Stimulated activated memory B cell treated with anti-CD40 and anti-IgM and Interleukin-4, amounts not matched to agents 10 μg/mL and 1 μg/mL and 100 μg/mL, for 72 hours (primary cell): ENCODE data around the gene VCAN.
"Not testable (repeated sequence)": the region's sequence is repeated elsewhere in the genome, so short reads cannot be mapped to it uniquely, and the experiment has no call there.

Experiments
- ATAC-seq: fragments of 150-1000 bp; cut with Tn5 transposase; 2 replicates; pipeline ENCODE4 v1.10.0; 2021
- H3K27ac Mint-ChIP-seq: one replicate; pipeline ENCODE4 v1.8.0; 2022; ENCODE audit warnings: mild to moderate bottlenecking, mixed read lengths
- H3K27me3 Mint-ChIP-seq: one replicate; pipeline ENCODE4 v1.8.0; 2022; ENCODE audit warnings: mixed read lengths
- H3K36me3 Mint-ChIP-seq: one replicate; pipeline ENCODE4 v1.8.0; 2022; ENCODE audit warnings: mixed read lengths
- H3K4me1 Mint-ChIP-seq: one replicate; pipeline ENCODE4 v1.8.0; 2022; ENCODE audit warnings: mixed read lengths
- H3K4me3 Mint-ChIP-seq: one replicate; pipeline ENCODE4 v1.8.0; 2022; ENCODE audit warnings: mild to moderate bottlenecking, moderate library complexity, mixed read lengths
- H3K9me3 Mint-ChIP-seq: one replicate; pipeline ENCODE4 v1.8.0; 2022; ENCODE audit warnings: mixed read lengths

Gene VCAN

DNA sequence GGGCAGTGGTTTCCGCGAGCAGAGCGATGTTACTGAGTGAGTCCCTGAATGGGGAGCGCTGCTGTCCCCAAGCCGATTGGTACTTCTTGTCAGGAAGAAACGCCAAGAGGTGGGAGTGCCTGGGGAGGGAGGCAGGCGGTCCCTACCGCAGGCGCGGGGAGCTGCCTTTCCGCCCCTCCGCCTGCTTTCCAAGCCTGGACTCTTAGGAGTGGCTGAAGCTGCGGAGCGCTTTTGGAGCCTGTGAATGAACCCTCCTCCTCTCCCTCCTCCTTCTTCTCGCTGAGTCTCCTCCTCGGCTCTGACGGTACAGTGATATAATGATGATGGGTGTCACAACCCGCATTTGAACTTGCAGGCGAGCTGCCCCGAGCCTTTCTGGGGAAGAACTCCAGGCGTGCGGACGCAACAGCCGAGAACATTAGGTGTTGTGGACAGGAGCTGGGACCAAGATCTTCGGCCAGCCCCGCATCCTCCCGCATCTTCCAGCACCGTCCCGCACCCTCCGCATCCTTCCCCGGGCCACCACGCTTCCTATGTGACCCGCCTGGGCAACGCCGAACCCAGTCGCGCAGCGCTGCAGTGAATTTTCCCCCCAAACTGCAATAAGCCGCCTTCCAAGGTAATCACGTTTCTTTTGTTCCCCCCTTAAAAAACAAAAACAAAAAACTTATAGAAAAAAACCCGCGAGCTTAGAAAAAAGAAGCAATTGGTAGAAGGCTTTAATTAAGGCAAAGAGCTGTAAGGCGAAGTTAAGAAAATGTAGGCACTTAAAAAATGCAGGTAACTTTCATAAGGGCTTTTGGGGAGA, at the start of gene VCAN:
Gene VCAN (plus strand): TSS at position 340 of the 808 bp plus-strand sequence. CDS start 11,775 bp downstream, outside the sequence.
- no peak within 1 kb of the TSS for H3K27ac Mint-ChIP-seq

DNA sequence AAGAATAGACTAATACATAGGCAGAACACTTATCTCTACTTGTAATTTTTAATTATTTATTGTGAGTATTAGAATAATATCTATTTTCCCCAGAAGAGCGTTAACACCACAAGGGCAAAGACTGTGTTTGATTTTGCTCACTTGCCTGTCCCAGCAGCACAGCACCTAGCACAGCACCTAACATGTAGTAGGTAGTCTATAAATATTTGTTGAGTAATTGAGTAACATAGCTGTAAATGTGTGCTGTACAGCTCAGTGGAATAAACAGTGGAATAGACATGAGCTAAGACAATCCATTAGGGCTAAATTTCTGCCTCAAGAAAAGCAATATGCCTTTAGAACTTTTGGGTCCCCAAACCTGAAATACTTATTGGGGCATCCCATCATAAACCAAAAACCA, 49.3 kb upstream of the VCAN start:
- H3K4me1 Mint-ChIP-seq = no peaks in the 10 kb centered on the region
- H3K36me3 Mint-ChIP-seq = no peaks in the 10 kb centered on the region

More for the DNA sequence above, at the start of gene VCAN:
- peak within 1 kb of the TSS; percentile 5 for H3K4me3 Mint-ChIP-seq
- peaks cover 29% of the 10 kb centered on the region for H3K4me1 Mint-ChIP-seq
- H3K27me3 Mint-ChIP-seq = peaks cover 71% of the 10 kb centered on the region
- no peaks in the 10 kb centered on the region for H3K9me3 Mint-ChIP-seq
- ATAC-seq = no peak
- H3K36me3 Mint-ChIP-seq = no peaks in the 10 kb centered on the region

DNA sequence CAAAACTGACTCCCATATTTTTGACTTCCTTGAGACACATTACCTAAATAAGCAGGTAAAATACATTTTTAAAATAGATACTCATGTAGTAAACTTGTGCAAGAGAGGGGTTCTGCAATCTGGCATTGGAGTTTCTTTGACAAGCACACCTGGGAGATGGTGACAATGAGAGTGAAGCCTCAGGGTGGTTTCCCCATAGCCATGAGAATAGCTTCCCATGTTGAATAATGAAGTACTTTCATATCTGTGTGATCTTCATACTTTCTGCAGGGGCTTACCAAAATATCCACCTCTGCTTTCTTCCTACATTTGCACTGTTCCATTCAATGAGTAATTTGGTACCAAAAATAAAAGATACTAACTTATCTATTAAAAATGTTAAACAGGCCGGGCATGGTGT, 44.7 kb upstream of the VCAN start:
- H3K36me3 Mint-ChIP-seq = no peaks in the 10 kb centered on the region
- H3K27me3 Mint-ChIP-seq = no peaks in the 10 kb centered on the region
- no peaks in the 10 kb centered on the region for H3K4me1 Mint-ChIP-seq
- no peak for ATAC-seq
- no peaks in the 10 kb centered on the region for H3K9me3 Mint-ChIP-seq
- no peak overlapping the region for H3K27ac Mint-ChIP-seq
- no peak overlapping the region for H3K4me3 Mint-ChIP-seq

More for the DNA sequence above, 49.3 kb upstream of the VCAN start:
- no peak overlapping the region for H3K27ac Mint-ChIP-seq
- peaks cover 7% of the 10 kb centered on the region for H3K9me3 Mint-ChIP-seq
- no peak for ATAC-seq
- H3K27me3 Mint-ChIP-seq = no peaks in the 10 kb centered on the region
- no peak overlapping the region for H3K4me3 Mint-ChIP-seq

DNA sequence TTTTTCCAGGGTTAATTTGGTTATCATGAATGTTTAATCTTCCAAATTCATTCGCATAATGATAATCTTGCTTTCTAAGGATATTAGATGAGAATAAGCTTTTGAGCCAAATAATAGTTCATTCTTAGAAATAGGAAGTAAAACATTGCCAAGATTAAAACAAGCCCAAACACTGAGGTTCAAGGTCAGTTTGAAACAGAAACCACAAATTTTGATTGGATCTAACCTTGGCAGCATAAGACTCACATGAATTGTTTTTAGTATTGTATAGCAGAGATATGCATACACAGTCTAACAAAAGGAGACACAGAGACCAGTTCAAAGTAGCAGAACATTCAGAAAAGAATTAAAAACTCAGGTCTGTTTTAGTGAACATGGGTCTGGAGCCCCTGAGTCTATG, 43.4 kb upstream of the VCAN start:
- Mint-ChIP-seq H3K9me3 (no peaks in the 10 kb centered on the region), H3K4me1 (no peaks in the 10 kb centered on the region), H3K27ac (no peak overlapping the region), H3K36me3 (no peaks in the 10 kb centered on the region), H3K27me3 (no peaks in the 10 kb centered on the region), H3K4me3 (no peak overlapping the region)
- ATAC-seq = no peak

DNA sequence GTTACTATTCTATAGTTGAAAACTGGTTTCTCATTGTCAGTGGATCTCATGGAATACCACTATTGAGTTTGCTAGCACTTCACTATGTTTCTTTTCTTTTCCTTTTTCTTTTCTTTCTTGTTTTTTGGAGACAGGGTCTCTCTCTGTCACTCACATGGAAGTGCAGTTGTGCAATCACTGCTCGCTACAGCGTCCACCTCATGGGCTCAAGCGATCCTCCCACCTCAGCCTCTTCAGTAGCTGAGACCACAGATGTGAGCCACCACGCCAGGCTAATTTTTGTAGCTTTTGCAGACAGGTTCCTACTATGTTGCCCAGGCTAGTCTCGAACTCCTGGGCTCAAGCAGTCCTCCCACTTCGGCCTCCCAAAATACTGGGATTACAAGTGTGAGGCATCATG, 42.7 kb upstream of the VCAN start:
- no peak for ATAC-seq
- Mint-ChIP-seq H3K27me3 (no peaks in the 10 kb centered on the region), H3K36me3 (no peaks in the 10 kb centered on the region), H3K4me3 (no peak overlapping the region), H3K4me1 (no peaks in the 10 kb centered on the region), H3K9me3 (no peaks in the 10 kb centered on the region), H3K27ac (no peak overlapping the region)

DNA sequence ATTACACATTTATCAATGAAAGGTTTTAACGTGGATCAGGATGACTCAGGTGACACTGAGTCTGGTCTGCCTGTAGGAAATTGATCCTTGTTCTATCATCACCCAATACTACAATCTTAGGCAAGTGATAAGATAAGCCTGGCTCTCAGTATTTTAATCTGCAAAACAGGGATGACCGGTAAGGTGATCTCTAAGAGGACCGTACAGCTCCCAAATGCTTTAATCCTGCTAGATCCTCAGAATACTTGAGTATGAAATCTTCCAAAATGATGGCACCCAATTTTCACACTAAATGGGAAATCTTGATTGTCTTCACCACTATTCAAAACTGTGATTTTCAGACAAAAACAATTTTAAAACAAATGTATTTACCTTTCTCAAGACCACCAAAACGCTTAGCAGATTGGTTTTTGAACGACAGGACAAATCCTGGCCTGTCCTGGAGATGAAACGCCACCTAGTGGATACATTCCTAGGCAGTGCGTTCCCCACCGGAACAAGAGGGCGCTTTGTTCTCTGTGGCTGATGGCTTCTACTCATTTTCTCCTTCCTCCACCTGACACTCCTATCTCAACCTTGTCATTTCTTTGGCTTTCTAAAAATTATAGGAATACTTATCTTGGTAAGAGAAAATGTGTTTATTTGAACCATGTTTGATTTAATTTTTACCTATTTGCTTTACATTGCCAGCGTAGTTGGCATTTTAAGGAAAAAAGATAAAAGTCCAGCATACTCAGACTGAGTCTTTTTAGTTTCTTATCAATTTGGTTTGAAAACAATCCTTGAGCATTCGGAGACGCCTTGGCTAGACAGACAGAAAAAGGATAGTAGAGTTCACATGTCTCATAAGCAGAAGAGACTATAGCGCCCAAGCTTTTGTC, 41.2 kb upstream of the VCAN start:
- Mint-ChIP-seq H3K4me1 (no peaks in the 10 kb centered on the region), H3K27me3 (no peaks in the 10 kb centered on the region), H3K4me3 (no peak overlapping the region), H3K9me3 (no peaks in the 10 kb centered on the region), H3K27ac (no peak overlapping the region), H3K36me3 (no peaks in the 10 kb centered on the region)
- peak; percentile 70 for ATAC-seq

DNA sequence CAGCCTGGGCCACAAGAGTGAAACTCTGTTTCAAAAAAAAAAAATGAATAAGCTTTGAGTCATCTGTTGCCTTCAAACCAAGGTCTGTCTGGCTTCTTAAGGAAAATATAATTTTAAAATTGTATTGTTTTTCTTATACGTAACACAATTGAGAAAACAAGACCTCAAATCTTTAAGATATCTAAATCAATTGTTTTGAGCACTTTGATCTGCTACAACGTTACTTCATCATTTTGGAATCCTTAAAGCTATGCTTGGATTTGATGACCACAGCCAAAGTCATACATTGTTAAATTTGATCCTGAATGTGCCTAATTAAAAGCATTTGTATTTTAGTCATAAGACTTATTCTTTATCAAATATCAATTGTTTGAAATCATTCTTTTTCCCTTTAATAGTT, 37.7 kb upstream of the VCAN start:
- no peak for ATAC-seq
- no peaks in the 10 kb centered on the region for H3K9me3 Mint-ChIP-seq
- H3K4me3 Mint-ChIP-seq = no peak overlapping the region
- no peaks in the 10 kb centered on the region for H3K4me1 Mint-ChIP-seq
- no peaks in the 10 kb centered on the region for H3K27me3 Mint-ChIP-seq
- H3K36me3 Mint-ChIP-seq = no peaks in the 10 kb centered on the region
- no peak overlapping the region for H3K27ac Mint-ChIP-seq

DNA sequence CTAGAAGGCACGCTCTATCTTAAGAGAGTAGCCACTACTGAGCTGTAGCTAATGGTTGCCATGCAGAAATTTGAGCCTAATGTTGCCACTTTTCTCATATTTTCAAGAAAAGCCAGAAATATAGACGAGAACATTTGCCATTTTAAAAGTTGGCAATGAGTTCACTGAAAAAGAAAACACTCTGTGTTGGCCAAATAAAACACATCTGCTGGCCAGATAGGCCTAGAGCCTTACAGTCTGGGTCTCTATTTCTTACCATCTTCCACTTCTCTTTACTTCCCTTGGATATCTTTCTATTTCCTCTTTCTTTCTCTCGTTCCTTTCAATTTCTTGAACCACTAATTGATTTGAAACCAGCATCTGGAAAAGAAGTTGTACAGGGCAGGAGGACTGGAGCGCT, 36.6 kb upstream of the VCAN start:
- Mint-ChIP-seq H3K9me3 (no peaks in the 10 kb centered on the region), H3K36me3 (no peaks in the 10 kb centered on the region), H3K27ac (no peak overlapping the region), H3K4me3 (no peak overlapping the region), H3K27me3 (no peaks in the 10 kb centered on the region), H3K4me1 (no peaks in the 10 kb centered on the region)
- ATAC-seq = no peak

DNA sequence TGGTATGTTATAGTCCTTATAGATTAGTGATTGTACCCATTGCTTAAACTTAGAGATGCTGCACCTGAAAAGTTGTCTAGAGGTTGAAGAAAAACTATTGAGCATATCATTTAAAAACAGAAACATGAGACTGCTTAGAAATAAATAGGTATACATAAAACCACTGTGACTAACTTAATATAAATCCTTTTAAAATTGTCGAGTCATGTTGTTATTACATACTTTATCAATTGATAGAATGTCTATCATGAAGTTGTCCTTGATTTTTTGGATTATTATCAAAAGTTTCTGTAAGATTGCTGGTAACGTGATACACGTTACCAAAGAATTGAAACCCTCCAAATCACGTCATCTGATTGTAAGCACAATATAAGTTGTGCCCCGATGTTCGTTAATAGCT, 35.3 kb upstream of the VCAN start:
- no peaks in the 10 kb centered on the region for H3K27me3 Mint-ChIP-seq
- H3K4me1 Mint-ChIP-seq = no peaks in the 10 kb centered on the region
- H3K9me3 Mint-ChIP-seq = no peaks in the 10 kb centered on the region
- H3K36me3 Mint-ChIP-seq = no peaks in the 10 kb centered on the region
- ATAC-seq = no peak
- H3K4me3 Mint-ChIP-seq = no peak overlapping the region
- no peak overlapping the region for H3K27ac Mint-ChIP-seq

DNA sequence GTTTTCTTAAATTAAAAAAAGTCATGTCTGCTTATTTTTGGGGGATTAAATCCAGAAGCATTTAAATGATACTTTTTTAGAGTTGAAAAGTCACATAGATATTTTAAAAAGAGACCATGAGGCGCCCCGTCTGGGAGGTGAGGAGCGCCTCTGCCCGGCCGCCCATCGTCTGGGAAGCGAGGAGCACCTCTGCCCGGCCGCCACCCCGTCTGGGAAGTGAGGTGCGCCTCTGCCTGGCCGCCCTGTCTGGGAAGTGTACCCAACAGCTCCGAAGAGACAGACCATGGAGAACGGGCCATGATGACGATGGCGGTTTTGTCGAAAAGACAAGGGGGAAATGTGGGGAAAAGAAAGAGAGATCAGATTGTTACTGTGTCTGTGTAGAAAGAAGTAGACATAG, 33.8 kb upstream of the VCAN start:
- not testable (repeated sequence) for H3K27ac Mint-ChIP-seq, ATAC-seq, H3K9me3 Mint-ChIP-seq, H3K27me3 Mint-ChIP-seq, H3K36me3 Mint-ChIP-seq, H3K4me1 Mint-ChIP-seq, H3K4me3 Mint-ChIP-seq

DNA sequence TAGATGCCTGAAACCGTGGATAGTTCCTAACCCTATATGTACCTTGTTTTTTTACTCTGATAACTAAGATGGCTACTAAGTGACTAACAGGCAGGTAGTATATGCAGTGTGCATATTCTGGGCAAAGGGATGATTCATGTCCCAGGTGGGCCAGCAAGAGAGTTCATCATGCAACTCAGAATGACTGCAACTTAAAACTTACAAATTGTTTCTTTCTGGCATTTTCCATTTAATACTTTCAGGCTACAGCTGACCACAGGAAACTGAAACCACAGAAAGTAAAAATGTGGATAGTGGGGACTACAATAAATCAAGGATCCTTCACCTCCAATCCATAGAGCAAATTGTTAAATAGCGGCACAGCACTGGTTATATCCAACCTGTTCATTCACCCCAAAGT, 30.7 kb upstream of the VCAN start:
- Mint-ChIP-seq H3K27me3 (no peaks in the 10 kb centered on the region), H3K27ac (no peak overlapping the region), H3K4me1 (peaks cover 5% of the 10 kb centered on the region), H3K9me3 (no peaks in the 10 kb centered on the region), H3K4me3 (no peak overlapping the region), H3K36me3 (no peaks in the 10 kb centered on the region)
- ATAC-seq = no peak

DNA sequence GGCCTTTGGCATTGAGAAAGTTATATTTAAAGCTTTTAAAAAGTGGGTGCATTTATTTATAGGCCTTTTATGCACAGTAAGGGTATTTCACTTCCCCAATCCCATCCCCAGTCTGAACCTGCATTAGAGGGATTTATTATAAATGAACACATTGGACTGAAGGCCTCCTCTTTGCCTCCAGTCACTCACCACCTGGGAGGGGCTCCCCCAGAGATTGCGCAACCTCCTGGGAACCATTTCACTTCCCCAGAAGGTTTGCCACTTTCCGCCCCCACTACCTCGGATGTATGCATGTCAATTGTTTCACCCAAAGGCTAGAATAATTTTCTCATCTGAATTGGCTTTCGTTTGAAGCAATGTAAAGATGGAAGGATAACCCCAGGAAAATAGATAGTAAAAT, 29.8 kb upstream of the VCAN start:
- H3K36me3 Mint-ChIP-seq = no peaks in the 10 kb centered on the region
- no peaks in the 10 kb centered on the region for H3K27me3 Mint-ChIP-seq
- no peak overlapping the region for H3K27ac Mint-ChIP-seq
- no peak overlapping the region for H3K4me3 Mint-ChIP-seq
- peaks cover 5% of the 10 kb centered on the region for H3K4me1 Mint-ChIP-seq
- H3K9me3 Mint-ChIP-seq = no peaks in the 10 kb centered on the region
- peak; percentile 72 for ATAC-seq

DNA sequence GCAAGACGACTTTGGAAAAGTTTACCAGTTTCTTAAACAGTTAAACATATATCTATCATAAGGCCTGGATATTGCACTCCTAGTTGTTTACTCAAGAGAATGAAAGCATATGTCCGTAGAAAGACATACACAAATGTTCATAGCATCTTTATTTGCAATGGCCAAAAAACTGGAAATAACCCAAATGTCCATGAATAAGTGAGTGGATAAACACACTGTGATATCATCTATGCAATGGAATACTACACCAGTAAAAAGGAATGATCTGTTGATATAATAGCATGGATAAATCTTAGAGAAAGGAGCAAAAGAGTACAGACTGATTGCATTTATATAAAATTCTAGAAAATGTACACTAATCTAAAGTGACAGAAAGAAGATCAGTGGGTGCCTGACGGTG, 28.0 kb upstream of the VCAN start:
- no peak for ATAC-seq
- no peaks in the 10 kb centered on the region for H3K27me3 Mint-ChIP-seq
- H3K4me1 Mint-ChIP-seq = peaks cover 5% of the 10 kb centered on the region
- H3K4me3 Mint-ChIP-seq = no peak overlapping the region
- no peak overlapping the region for H3K27ac Mint-ChIP-seq
- H3K9me3 Mint-ChIP-seq = no peaks in the 10 kb centered on the region
- no peaks in the 10 kb centered on the region for H3K36me3 Mint-ChIP-seq

DNA sequence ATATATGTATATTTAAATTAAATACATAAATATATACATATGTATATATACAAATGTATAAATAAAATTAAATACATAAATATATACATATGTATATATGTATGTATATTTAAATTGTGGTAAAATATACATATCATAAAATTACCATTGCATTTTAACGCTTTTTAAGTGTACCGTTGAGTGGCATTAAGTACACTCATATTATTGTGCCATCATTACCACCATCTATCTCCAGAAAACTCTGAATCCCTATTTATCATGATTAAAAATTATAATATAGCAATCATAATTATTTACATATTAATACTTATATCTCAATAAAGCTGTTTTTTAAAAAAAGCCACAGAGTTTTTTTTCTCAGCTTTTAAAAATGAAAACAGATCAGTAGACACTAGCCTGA, 27.1 kb upstream of the VCAN start:
- Mint-ChIP-seq H3K27ac (no peak overlapping the region), H3K36me3 (no peaks in the 10 kb centered on the region), H3K9me3 (no peaks in the 10 kb centered on the region), H3K4me1 (peaks cover 5% of the 10 kb centered on the region), H3K27me3 (no peaks in the 10 kb centered on the region), H3K4me3 (no peak overlapping the region)
- no peak for ATAC-seq

DNA sequence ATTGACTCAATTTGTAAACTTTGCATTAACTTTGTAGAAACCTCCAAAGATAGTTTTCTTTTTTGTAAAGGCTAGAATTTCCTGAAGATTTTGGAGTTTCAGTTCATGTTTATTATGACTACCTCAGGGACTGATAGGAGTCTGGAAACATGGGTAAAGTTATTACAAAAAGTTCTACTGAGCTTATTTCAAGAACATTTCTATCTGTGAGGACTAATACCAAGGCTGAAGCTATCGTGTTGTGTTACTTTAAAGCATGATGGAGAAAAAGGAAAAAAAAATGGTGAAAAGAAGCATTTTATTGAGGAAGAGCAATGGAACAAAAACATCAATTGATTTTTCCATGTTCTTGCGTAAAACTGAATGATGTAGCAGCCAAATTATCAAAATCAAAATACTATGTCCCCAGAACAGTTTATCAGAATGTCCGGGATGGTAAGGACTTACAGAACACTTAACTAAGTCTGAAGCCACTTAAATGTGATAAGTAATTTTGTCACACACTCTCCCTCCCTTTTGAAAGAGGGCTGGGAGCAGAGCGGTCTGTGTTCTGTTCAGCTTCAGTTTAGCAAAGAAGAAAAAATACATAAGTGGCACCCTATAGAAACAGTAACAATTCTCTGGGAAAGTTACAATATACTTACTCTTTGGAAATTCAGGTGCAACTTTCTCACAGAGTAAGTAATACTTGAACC, 25.1 kb upstream of the VCAN start:
- Mint-ChIP-seq H3K27me3 (peaks cover 10% of the 10 kb centered on the region), H3K36me3 (no peaks in the 10 kb centered on the region), H3K27ac (no peak overlapping the region), H3K4me3 (no peak overlapping the region), H3K4me1 (peaks cover 5% of the 10 kb centered on the region), H3K9me3 (no peaks in the 10 kb centered on the region)
- ATAC-seq = no peak
